ENCODE measurements around the gene CARHSP1.

GRCh38 chr16:8831450-8831849 is 37.4 kb downstream of the CARHSP1 start:
- no peak for TF ChIP-seq CTCF (IDR thresholded peaks at IDR 0.05; ENCODE audit: insufficient read depth, low read depth, low read length)
- TF ChIP-seq EZH2 (IDR thresholded peaks at IDR 0.05; ENCODE audit: insufficient read depth, low read length) = no peak
